Small intestine (tissue), 7 donors: Measurements from ENCODE around the gene ABCC6. TPM values are rescaled to one million over a fixed set of nuclear protein-coding genes. Genes with fewer than 3 reads are reported as not detected.

Experiments used
- DNase-seq, 2 donors: peaks; one replicate each; pipeline versions ENCODE4 v3.0.0 to v3.0.0-alpha.2; 2013
- FAIRE-seq: peaks from 2 replicates; lab custom pipeline; 2012; peaks lifted over from hg19 to GRCh38; lab: Jason Lieb, UNC
- H3K27ac ChIP-seq, 3 donors: one replicate each; pipeline ENCODE4 v1.5.1; 2013; ENCODE audit warnings: low read length in 2 of 3, mild to moderate bottlenecking in 2 of 3, control low read depth in 1 of 3, inconsistent platforms in 1 of 3, low read depth in 1 of 3, moderate library complexity in 1 of 3
- H3K27me3 ChIP-seq, 3 donors: one replicate each; pipeline ENCODE4 v1.6.1; 2013; ENCODE audit warnings: low read length in 3 of 3, inconsistent platforms in 1 of 3; ENCODE audit not compliant: control insufficient read depth in 3 of 3, insufficient read depth in 3 of 3
- H3K36me3 ChIP-seq, 3 donors: one replicate each; pipeline ENCODE4 v1.6.1; 2013; ENCODE audit warnings: low read length in 3 of 3, inconsistent platforms in 1 of 3, low read depth in 1 of 3, mild to moderate bottlenecking in 1 of 3, moderate library complexity in 1 of 3; ENCODE audit not compliant: control insufficient read depth in 3 of 3, insufficient read depth in 2 of 3
- H3K4me1 ChIP-seq, 3 donors: one replicate each; pipeline ENCODE4 v1.6.1; 2013; ENCODE audit warnings: low read length in 2 of 3, inconsistent platforms in 1 of 3, low read depth in 1 of 3, mild to moderate bottlenecking in 1 of 3, moderate library complexity in 1 of 3; ENCODE audit not compliant: control insufficient read depth in 3 of 3, insufficient read depth in 2 of 3
- H3K4me3 ChIP-seq, 3 donors: one replicate each; pipeline ENCODE4 v1.5.1; 2013; ENCODE audit warnings: low read length in 3 of 3, control low read depth in 1 of 3, inconsistent platforms in 1 of 3, low read depth in 1 of 3, mild to moderate bottlenecking in 1 of 3, moderate library complexity in 1 of 3
- H3K9me3 ChIP-seq, 2 donors: one replicate each; pipeline ENCODE4 v1.6.1; 2013; ENCODE audit warnings: low read depth in 1 of 2, low read length in 1 of 2; ENCODE audit not compliant: control insufficient read depth in 2 of 2, insufficient read depth in 1 of 2
- WGBS, 3 donors: extraction: QIAGEN DNeasy Blood & Tissue Kit; methylation state at CpG; one replicate each; pipeline ENCODE4 v1.1.7; 2013; 5-methylcytosine and 5-hydroxymethylcytosine counted together
- polyA plus RNA-seq, 4 donors: library from polyadenylated mRNA; stranded (reverse) in 3 of 4; unstranded in 1 of 4; fragments of 200-250 nt in 3 of 4; fragments of 120-200 nt in 1 of 4; gene quantifications; one replicate each; pipeline versions ENCODE4 v1.2.1 to v1.2.3, GENCODE V29; 2013
- donor health status: healthy with polysubstance abuse.
- donor health status: control.
- donor health status: control.
- donor health status: Bipolar disorder and iron deficiency.
- donor health status: healthy.

Gene ABCC6
- polyA plus RNA-seq, 4 donors, result 10.7 to 100 (median 57.8) TPM

- DNase-seq (no peak), FAIRE-seq (no peak)
- Histone ChIP-seq H3K27me3 (no peaks in the 10 kb centered on the region), H3K9me3 (peaks cover 0 to 30% of the 10 kb centered on the region in 2 donors), H3K27ac (no peak overlapping the region), H3K4me1 (peaks cover 0 to 4% (median 3%) of the 10 kb centered on the region in 3 donors), H3K4me3 (no peak overlapping the region), H3K36me3 (peaks cover 2 to 28% (median 11%) of the 10 kb centered on the region in 3 donors)
- WGBS, 3 donors, result 97 to 99% (median 98%) methylated on average over 7 of the region's 7 CpGs
These were observed 105.0 kb downstream of the ABCC6 start for GRCh38 chr16:16118337-16118736.

- H3K36me3 ChIP-seq, result peaks cover 2 to 34% (median 19%) of the 10 kb centered on the region in 3 donors
These were observed 106.5 kb downstream of the ABCC6 start for GRCh38 chr16:16116841-16117240.

DNA sequence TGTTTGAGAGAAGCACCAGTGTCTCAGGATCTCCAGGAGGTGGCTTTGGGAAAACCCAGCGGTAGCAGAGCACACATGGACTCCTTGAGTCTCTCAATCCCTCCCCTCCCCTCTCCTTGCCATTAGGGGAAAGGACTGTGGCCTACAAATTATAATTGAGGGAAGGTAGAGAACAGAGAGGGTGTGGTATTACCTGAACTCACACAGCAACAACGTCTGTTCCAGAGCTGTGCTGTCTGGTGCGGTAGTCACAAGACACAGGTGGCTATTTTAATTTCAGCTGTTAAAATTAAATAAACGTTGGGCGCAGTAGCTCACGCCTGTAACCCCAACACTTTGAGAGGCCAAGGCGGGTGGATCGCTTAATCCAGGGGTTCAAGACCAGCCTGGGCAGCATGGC, 110.2 kb downstream of the ABCC6 start:
- H3K27me3 ChIP-seq, result no peaks in the 10 kb centered on the region
- H3K4me1 ChIP-seq, result no peaks in the 10 kb centered on the region
- FAIRE-seq (no peak), DNase-seq (no peak)
- peaks cover 2 to 44% (median 32%) of the 10 kb centered on the region in 3 donors for H3K36me3 ChIP-seq
- no peak overlapping the region for H3K27ac ChIP-seq
- H3K4me3 ChIP-seq, result no peak overlapping the region
- WGBS, 3 donors, result 89 to 93% (median 91%) methylated on average over 8 of the region's 8 CpGs
- H3K9me3 ChIP-seq, result peaks cover 0 to 17% of the 10 kb centered on the region in 2 donors

More at GRCh38 chr16:16116841-16117240, 106.5 kb downstream of the ABCC6 start:
- DNase-seq, result no peak
- Histone ChIP-seq H3K9me3 (peaks cover 0 to 30% of the 10 kb centered on the region in 2 donors), H3K27ac (no peak overlapping the region), H3K4me1 (peaks cover 0 to 4% (median 3%) of the 10 kb centered on the region in 3 donors), H3K4me3 (no peak overlapping the region), H3K27me3 (no peaks in the 10 kb centered on the region)
- 97 to 98% (median 97%) methylated on average over 7 of the region's 7 CpGs for WGBS, 3 donors
- FAIRE-seq, result no peak

- 84% methylated on average over 8 of the region's 8 CpGs for WGBS, 3 donors
- Histone ChIP-seq H3K4me3 (no peak overlapping the region), H3K36me3 (peaks cover 2 to 43% (median 32%) of the 10 kb centered on the region in 3 donors), H3K27ac (no peak overlapping the region), H3K9me3 (peaks cover 0 to 12% of the 10 kb centered on the region in 2 donors), H3K27me3 (no peaks in the 10 kb centered on the region), H3K4me1 (no peaks in the 10 kb centered on the region)
- DNase-seq, result no peak
- FAIRE-seq, result no peak
These were observed 110.7 kb downstream of the ABCC6 start for GRCh38 chr16:16112450-16113053.

- Histone ChIP-seq H3K4me1 (no peaks in the 10 kb centered on the region), H3K9me3 (peaks cover 0 to 4% of the 10 kb centered on the region in 2 donors), H3K4me3 (no peak overlapping the region), H3K27me3 (no peaks in the 10 kb centered on the region), H3K36me3 (peaks cover 2 to 37% (median 31%) of the 10 kb centered on the region in 3 donors), H3K27ac (no peak overlapping the region)
- no peak for DNase-seq
- no peak for FAIRE-seq
- WGBS, 3 donors, result 93 to 97% (median 95%) methylated on average over 4 of the region's 4 CpGs
These were observed 111.7 kb downstream of the ABCC6 start for GRCh38 chr16:16111639-16112038.

DNA sequence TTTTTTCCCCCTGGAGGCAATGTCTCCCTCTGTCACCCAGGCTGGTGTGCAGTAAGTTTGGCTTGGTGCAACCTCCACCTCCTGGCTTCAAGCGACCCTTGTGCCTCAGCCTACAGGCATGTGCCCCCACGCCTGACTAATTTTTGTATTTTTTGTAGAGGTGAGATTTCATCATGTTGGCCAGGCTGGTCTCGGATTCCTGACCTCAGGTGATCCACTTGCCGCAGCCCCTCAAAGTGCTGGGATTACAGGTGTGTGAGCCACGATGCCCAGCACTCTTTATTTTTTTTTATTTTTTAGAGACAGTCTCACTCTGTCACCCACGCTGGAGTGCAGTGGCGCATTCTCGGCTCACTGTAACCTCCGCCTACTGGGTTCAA, 113.2 kb downstream of the ABCC6 start:
- Histone ChIP-seq H3K27me3 (no peaks in the 10 kb centered on the region), H3K9me3 (no peaks in the 10 kb centered on the region), H3K27ac (no peak overlapping the region), H3K36me3 (peaks cover 2 to 35% (median 34%) of the 10 kb centered on the region in 3 donors), H3K4me1 (no peaks in the 10 kb centered on the region), H3K4me3 (no peak overlapping the region)
- 93 to 97% (median 94%) methylated on average over 9 of the region's 9 CpGs for WGBS, 3 donors
- FAIRE-seq (no peak), DNase-seq (no peak)

DNA sequence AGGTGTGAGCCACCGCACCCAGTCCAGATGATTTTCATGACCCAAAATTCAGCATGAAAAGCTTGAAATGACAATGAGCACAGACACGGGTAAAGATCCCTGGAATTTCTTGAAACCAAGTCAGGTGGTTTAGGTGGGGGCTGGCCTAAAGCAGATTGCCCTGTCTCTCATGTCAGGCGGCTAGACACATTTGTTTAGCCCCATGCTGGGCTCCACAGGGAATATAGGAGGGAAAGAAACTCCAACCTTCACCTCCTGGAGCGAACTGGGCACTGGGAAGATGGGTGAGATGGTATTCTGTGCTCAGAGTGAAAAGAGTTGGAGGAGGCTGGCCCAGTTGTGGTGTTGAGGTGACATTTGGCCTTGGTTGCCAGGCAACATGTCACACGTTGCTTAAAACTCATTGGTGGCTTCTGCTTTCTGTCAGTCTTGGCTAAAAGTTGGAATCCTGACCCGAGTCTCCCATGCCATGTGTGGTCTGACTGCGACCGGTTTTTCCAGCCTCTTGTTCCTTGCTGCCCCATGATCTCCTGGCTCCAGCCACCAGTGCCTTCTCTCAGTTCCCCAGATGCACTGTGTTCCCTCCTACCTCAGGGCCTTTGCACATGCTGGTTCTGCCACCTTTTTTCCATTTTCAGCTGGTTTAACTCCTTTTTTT, 113.7 kb downstream of the ABCC6 start:
- DNase-seq (no peak), FAIRE-seq (no peak)
- no peak overlapping the region for H3K4me3 ChIP-seq
- no peaks in the 10 kb centered on the region for H3K27me3 ChIP-seq
- no peaks in the 10 kb centered on the region for H3K4me1 ChIP-seq
- 84 to 88% (median 86%) methylated on average over 8 of the region's 8 CpGs for WGBS, 3 donors
- no peak overlapping the region for H3K27ac ChIP-seq
- H3K36me3 ChIP-seq, result peaks cover under 1 to 35% (median 31%) of the 10 kb centered on the region in 3 donors
- H3K9me3 ChIP-seq, result no peaks in the 10 kb centered on the region

GRCh38 chr16:16108759-16109158, 114.5 kb downstream of the ABCC6 start:
- Histone ChIP-seq H3K4me3 (no peak overlapping the region), H3K36me3 (peaks cover 0 to 37% (median 34%) of the 10 kb centered on the region in 3 donors), H3K4me1 (no peaks in the 10 kb centered on the region), H3K27me3 (no peaks in the 10 kb centered on the region), H3K27ac (no peak overlapping the region), H3K9me3 (no peaks in the 10 kb centered on the region)
- DNase-seq, result no peak
- FAIRE-seq, result no peak
- 85 to 95% (median 95%) methylated on average over 6 of the region's 6 CpGs for WGBS, 3 donors
